ENCODE results near the gene ZNF646. TPM values are rescaled to one million over a fixed set of nuclear protein-coding genes. Genes with fewer than 3 reads are reported as not detected.
A peak's percentile ranks its signal among the peaks of the same experiment; 100 is the strongest.

ZNF646 gene
- total and polyA plus RNA-seq, 2 donors (not counting 3 experiments of a cell fraction or from before 2014, with no cell fraction given), result 4.1 to 15.9 TPM

GRCh38 chr16:31117384-31118222 lies 43.4 kb downstream of the ZNF646 start, which contains the start of gene KAT8:
Gene KAT8, plus strand, starts transcription at chr16:31117664. Its CDS starts 18 bp downstream, at chr16:31117682.
- dilution Hi-C loops (cut with MboI; ENCODE audit: extremely low pct_ligation_motif_present, low sequenced_read_pairs), result no loop called here
- Histone ChIP-seq H3K36me3 (ENCODE audit: control insufficient read depth in 2 of 2, extremely low read depth in 1 of 2, insufficient read depth in 2 of 2, low read length in 2 of 2) (peaks cover 3 to 14% of the 10 kb centered on the region in 2 experiments), H3K79me2 (ENCODE audit: control insufficient read depth, insufficient read depth, low read length) (peaks cover 14% of the 10 kb centered on the region), H3K9me3 (replicated peaks; ENCODE audit: control insufficient read depth, insufficient read depth, low read length) (no peaks in the 10 kb centered on the region), H2AFZ (ENCODE audit: low read depth, low read length) (peak within 1 kb of the TSS; percentile 47), H3K27ac (ENCODE audit: insufficient read depth, low read depth, low read length) (peak within 1 kb of the TSS; percentile 77), H3K4me3 (replicated peaks in 1 of 3; ENCODE audit: insufficient read depth in 1 of 3, low read depth in 1 of 3, low read length in 3 of 3) (peak within 1 kb of the TSS; percentile 54 to 79 (median 79)), H3K4me1 (ENCODE audit: control insufficient read depth, extremely low read depth, insufficient read depth, low read length) (peaks cover 7% of the 10 kb centered on the region), H3K9ac (replicated peaks; ENCODE audit: extremely low read depth, insufficient read depth, low read length) (peak within 1 kb of the TSS; percentile 82), H3K4me2 (ENCODE audit: insufficient read depth, low read length) (peak within 1 kb of the TSS; percentile 80), H3K9me1 (replicated peaks; ENCODE audit: control insufficient read depth, extremely low read depth, insufficient read depth, low read length) (no peaks in the 10 kb centered on the region), H3K27me3 (ENCODE audit: control insufficient read depth in 2 of 2, insufficient read depth in 2 of 2, low read length in 2 of 2) (no peaks in the 10 kb centered on the region), H4K20me1 (replicated peaks; ENCODE audit: control insufficient read depth, extremely low read depth, insufficient read depth, low read length) (no peaks in the 10 kb centered on the region)
- intact Hi-C loops (cut with micrococcal nuclease), result loop anchor here (1.0 to 2.0 kb wide), 6 partner anchors 23 to 323 kb away; partner anchors contain the start of genes FUS, STX4, VKORC1 and ZNF646
- ChIA-PET POLR2A (interaction anchor here (0.8 to 1.6 kb wide), 6 partner anchors 11 to 322 kb away, joined by 3 to 31 read pairs (median 6); partner anchors contain the start of gene FUS), CTCF (interaction anchor here (0.9 to 1.6 kb wide), 10 partner anchors 15 to 334 kb away, joined by 3 to 27 read pairs (median 5); partner anchors contain the start of genes HSD3B7, PRSS8 and VKORC1)
- FAIRE-seq, result peak; percentile 96
- no TSS peak for BruUV-seq (replicated peaks)
- DNase-seq (ENCODE audit: low read depth, low spot score), result peak; percentile 98
- TF ChIP-seq POLR2A (IDR thresholded peaks at IDR 0.05; ENCODE audit: low read depth, low read length) (peak; percentile 84), MYC (IDR thresholded peaks at IDR 0.05; ENCODE audit: low read depth, low read length) (no peak), POLR2AphosphoS5 (IDR thresholded peaks at IDR 0.05; ENCODE audit: insufficient read depth, low read depth, low read length) (peak; percentile 86)

Data from endothelial cell of umbilical vein (primary cell).